IMR-90 (cell line): ENCODE measurements around the gene NFIX.

Experiments
- BHLHE40 ChIP-seq: fragments of 150-350 bp; IDR thresholded peaks from 2 replicates; pipeline ENCODE4 v1.6.1; 2016; ENCODE audit warnings: mild to moderate bottlenecking, low read depth, low read length
- FOS ChIP-seq: fragments of 150-350 bp; IDR thresholded peaks from 2 replicates; pipeline ENCODE4 v1.6.1; 2016; ENCODE audit warnings: low read depth, low read length
- MAFK ChIP-seq: IDR thresholded peaks from 2 replicates; pipeline ENCODE4 v1.6.1; 2012; ENCODE audit warnings: low read depth, low read length, improper control_type of control experiment
- MXI1 ChIP-seq: IDR thresholded peaks from 2 replicates; pipeline ENCODE4 v1.6.1; 2012; ENCODE audit warnings: low read depth, mild to moderate bottlenecking, low read length, moderate library complexity, borderline replicate concordance
- POLR2A ChIP-seq: IDR thresholded peaks from 2 replicates; pipeline ENCODE4 v1.6.1; 2012; ENCODE audit warnings: mild to moderate bottlenecking, low read depth, low read length
- RFX5 ChIP-seq: IDR thresholded peaks from 2 replicates; pipeline ENCODE4 v1.8.0; 2012; ENCODE audit warnings: low read depth, mild to moderate bottlenecking, low read length, moderate library complexity
- SMC3 ChIP-seq: fragments of 150-350 bp; IDR thresholded peaks from 2 replicates; pipeline ENCODE4 v1.6.1; 2016; ENCODE audit warnings: low read depth, mild to moderate bottlenecking, antibody characterized with exemption, low read length, moderate library complexity
- TF ChIP-seq, protein P1 (sequence below): conservative IDR thresholded peaks from 2 replicates; pipeline ENCODE4 v1.5.1; 2012; ENCODE audit warnings: mild to moderate bottlenecking, low read depth, low read length, improper control_type of control experiment
- TF ChIP-seq, protein P2 (sequence below): fragments of 150-350 bp; IDR thresholded peaks from 2 replicates; pipeline ENCODE4 v1.6.1; 2017; ENCODE audit warnings: mild to moderate bottlenecking, antibody characterized with exemption, low read length, low read depth

DNA sequence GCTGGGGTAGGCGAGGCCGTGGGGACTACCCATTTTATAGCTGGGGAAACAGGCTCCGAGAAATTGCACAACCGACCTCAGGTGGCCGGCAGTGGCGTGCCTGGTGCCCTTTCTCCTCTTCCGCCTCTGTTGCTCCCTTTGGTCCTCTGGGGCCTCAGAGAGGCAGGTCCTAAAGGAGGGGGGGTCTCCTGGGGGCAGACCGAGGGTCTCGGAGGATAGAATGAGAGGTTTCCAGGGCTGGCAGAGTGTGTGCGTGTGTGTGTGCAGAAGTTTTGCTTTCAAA lies 143.6 kb downstream of the NFIX start:
- TF ChIP-seq, protein P1, sequence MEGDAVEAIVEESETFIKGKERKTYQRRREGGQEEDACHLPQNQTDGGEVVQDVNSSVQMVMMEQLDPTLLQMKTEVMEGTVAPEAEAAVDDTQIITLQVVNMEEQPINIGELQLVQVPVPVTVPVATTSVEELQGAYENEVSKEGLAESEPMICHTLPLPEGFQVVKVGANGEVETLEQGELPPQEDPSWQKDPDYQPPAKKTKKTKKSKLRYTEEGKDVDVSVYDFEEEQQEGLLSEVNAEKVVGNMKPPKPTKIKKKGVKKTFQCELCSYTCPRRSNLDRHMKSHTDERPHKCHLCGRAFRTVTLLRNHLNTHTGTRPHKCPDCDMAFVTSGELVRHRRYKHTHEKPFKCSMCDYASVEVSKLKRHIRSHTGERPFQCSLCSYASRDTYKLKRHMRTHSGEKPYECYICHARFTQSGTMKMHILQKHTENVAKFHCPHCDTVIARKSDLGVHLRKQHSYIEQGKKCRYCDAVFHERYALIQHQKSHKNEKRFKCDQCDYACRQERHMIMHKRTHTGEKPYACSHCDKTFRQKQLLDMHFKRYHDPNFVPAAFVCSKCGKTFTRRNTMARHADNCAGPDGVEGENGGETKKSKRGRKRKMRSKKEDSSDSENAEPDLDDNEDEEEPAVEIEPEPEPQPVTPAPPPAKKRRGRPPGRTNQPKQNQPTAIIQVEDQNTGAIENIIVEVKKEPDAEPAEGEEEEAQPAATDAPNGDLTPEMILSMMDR, result no peak
- no peak for TF ChIP-seq MXI1
- TF ChIP-seq SMC3, result no peak
- no peak for TF ChIP-seq RFX5
- TF ChIP-seq BHLHE40, result no peak
- TF ChIP-seq POLR2A, result no peak
- no peak for TF ChIP-seq MAFK
- TF ChIP-seq, protein P2, sequence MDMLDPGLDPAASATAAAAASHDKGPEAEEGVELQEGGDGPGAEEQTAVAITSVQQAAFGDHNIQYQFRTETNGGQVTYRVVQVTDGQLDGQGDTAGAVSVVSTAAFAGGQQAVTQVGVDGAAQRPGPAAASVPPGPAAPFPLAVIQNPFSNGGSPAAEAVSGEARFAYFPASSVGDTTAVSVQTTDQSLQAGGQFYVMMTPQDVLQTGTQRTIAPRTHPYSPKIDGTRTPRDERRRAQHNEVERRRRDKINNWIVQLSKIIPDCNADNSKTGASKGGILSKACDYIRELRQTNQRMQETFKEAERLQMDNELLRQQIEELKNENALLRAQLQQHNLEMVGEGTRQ, result no peak
- TF ChIP-seq FOS, result no peak
